Ovary (tissue), 3 donors: Measurements from ENCODE around the gene OR4D2.

ENCODE experiments used
- EP300 ChIP-seq: sonication (generic); formaldehyde crosslinking; IDR thresholded peaks from one replicate; pipeline ENCODE4 v1.6.1; 2017; ENCODE audit warnings: antibody characterized with exemption
- POLR2A ChIP-seq: fragments of 450-650 bp; IDR thresholded peaks from one replicate; pipeline ENCODE4 v1.6.1; 2017; ENCODE audit warnings: antibody characterized with exemption, mild to moderate bottlenecking, moderate library complexity
- TF ChIP-seq, protein P1 (sequence below), 3 donors: fragments of 450-650 bp in 2 of 3; fragments of 200-600 bp in 1 of 3; IDR thresholded peaks; one replicate each; pipeline versions ENCODE4 v1.5.1 to v1.8.0; 2016 to 2022; ENCODE audit warnings: antibody characterized with exemption in 3 of 3, mild to moderate bottlenecking in 1 of 3
- donor health status: DM: no; HTN: no; CAD: no.

DNA sequence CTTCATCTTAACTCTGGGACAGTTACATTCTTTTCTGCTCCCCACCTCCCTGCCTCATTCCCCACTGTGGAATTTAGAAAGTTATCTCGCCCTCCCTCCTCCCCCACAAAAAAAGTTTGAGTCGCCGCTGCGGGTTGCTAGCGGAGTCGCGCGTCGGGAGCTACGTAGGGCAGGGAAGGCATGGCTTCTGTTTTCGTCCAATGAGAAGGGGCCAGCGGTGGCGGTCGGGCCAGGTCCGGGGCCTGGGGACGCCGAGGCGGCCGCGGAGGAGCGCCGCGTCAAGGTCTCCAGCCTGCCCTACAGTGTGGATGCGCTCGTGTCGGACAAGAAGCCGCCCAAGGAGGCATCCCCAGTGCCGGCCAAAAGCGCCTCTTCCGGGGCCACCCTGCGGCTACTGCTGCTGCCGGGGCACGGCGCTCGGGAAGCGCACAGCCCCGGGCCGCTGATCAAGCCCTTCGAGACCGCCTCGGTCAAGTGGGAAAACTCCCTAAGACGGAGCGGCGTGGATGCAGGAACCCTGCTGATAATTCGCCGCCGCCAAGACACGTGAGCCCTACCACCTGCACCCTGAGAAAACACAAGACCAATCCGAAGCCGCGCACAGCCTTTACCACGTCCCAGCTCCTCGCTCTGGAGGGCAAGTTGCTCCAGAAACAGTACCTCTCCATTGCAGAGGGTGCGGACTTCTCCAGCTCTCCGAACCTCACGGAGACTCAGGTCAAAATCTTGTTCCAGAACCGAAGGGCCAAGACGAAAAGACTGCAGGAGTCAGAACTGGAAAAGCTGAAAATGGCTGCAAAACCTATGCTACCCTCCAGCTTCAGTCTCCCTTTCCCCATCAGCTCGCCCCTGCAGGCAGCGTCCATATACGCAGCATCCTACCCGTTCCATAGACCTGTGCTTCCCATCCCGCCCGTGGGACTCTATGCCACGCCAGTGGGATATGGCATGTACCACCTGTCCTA is 9.7 kb upstream of the OR4D2 start:
- TF ChIP-seq, protein P1, sequence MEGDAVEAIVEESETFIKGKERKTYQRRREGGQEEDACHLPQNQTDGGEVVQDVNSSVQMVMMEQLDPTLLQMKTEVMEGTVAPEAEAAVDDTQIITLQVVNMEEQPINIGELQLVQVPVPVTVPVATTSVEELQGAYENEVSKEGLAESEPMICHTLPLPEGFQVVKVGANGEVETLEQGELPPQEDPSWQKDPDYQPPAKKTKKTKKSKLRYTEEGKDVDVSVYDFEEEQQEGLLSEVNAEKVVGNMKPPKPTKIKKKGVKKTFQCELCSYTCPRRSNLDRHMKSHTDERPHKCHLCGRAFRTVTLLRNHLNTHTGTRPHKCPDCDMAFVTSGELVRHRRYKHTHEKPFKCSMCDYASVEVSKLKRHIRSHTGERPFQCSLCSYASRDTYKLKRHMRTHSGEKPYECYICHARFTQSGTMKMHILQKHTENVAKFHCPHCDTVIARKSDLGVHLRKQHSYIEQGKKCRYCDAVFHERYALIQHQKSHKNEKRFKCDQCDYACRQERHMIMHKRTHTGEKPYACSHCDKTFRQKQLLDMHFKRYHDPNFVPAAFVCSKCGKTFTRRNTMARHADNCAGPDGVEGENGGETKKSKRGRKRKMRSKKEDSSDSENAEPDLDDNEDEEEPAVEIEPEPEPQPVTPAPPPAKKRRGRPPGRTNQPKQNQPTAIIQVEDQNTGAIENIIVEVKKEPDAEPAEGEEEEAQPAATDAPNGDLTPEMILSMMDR (IDR thresholded peaks at IDR 0.05): no peak
- TF ChIP-seq POLR2A: no peak
- TF ChIP-seq EP300: no peak
